ENCODE data around the gene PPHLN1. TPM values are rescaled to one million over a fixed set of nuclear protein-coding genes. Genes with fewer than 3 reads are reported as not detected.

Gene PPHLN1
- total RNA-seq, 2 experiments from 2014 or later, result 100 to 105 TPM

DNA sequence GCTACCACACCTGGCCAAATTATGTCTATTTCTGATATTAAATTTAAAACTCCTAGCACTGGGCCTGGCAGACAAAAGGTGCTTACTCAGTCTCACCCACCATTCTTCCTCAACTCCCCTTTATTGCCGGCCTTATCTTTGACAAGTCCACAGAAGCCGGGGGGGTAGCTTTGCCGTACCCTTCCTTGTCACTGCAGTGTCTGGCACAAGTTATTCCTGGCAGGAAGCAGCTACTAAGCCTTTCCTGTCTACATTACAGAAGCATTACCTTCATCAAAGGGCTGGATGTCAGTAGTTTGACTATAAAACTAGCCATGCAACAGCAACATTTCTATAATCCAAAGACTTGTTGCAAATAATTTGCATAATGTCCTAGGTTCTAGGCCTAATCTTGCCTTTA, 136.5 kb downstream of the PPHLN1 start:
- ChIA-PET CTCF (no interaction called here), POLR2A (no interaction called here)
- Histone ChIP-seq H3K9me3 (ENCODE audit: control insufficient read depth in 1 of 2, insufficient read depth in 1 of 2, low read length in 2 of 2) (no peaks in the 10 kb centered on the region), H3K27ac (ENCODE audit: low read depth in 1 of 2, low read length in 2 of 2) (no peak overlapping the region), H3K4me3 (ENCODE audit: low read length) (no peak overlapping the region), H3K27me3 (ENCODE audit: control insufficient read depth in 1 of 2, insufficient read depth in 2 of 2, low read length in 2 of 2) (no peaks in the 10 kb centered on the region), H3K36me3 (ENCODE audit: insufficient read depth, low read length) (no peaks in the 10 kb centered on the region), H3K4me1 (ENCODE audit: insufficient read depth, low read length) (no peaks in the 10 kb centered on the region)
- DNase-seq (no peak), ATAC-seq (ENCODE audit: poor library complexity) (no peak)
- no peak overlapping the region for H3K4me3 Mint-ChIP-seq
- intact Hi-C loops (cut with DNase I, micrococcal nuclease), result no loop called here
- no peaks in the 10 kb centered on the region for H3K9me3 Mint-ChIP-seq
- no peaks in the 10 kb centered on the region for H3K4me1 Mint-ChIP-seq (ENCODE audit: low read depth)
- H3K36me3 Mint-ChIP-seq (ENCODE audit: low read depth), result no peaks in the 10 kb centered on the region
- peaks cover 30% of the 10 kb centered on the region for H3K27me3 Mint-ChIP-seq
- no peak overlapping the region for H3K27ac Mint-ChIP-seq
- TF ChIP-seq, protein P1, sequence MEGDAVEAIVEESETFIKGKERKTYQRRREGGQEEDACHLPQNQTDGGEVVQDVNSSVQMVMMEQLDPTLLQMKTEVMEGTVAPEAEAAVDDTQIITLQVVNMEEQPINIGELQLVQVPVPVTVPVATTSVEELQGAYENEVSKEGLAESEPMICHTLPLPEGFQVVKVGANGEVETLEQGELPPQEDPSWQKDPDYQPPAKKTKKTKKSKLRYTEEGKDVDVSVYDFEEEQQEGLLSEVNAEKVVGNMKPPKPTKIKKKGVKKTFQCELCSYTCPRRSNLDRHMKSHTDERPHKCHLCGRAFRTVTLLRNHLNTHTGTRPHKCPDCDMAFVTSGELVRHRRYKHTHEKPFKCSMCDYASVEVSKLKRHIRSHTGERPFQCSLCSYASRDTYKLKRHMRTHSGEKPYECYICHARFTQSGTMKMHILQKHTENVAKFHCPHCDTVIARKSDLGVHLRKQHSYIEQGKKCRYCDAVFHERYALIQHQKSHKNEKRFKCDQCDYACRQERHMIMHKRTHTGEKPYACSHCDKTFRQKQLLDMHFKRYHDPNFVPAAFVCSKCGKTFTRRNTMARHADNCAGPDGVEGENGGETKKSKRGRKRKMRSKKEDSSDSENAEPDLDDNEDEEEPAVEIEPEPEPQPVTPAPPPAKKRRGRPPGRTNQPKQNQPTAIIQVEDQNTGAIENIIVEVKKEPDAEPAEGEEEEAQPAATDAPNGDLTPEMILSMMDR (IDR thresholded peaks at IDR 0.05), result no peak

DNA sequence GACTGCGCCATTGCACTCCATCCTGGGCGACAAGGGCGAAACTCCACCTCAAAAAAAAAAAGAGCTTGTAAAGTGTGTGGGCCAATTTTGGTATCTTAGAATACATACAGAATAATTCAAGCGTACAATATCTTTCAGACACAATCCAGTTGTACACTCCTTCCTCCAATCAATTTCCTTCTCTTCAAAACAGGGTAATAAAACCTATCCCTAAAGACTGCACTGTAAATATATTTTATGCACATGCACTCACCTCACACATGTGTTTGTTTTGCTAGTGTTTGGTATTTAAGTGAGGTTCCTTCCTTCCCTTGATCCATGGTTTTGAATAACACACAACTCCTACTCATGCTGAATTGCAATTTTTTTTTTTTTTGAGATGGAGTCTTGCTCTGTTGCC, 137.7 kb downstream of the PPHLN1 start:
- DNase-seq (no peak), ATAC-seq (ENCODE audit: poor library complexity) (no peak)
- Histone ChIP-seq H3K4me1 (ENCODE audit: insufficient read depth, low read length) (no peaks in the 10 kb centered on the region), H3K36me3 (ENCODE audit: insufficient read depth, low read length) (no peaks in the 10 kb centered on the region), H3K27ac (ENCODE audit: low read depth in 1 of 2, low read length in 2 of 2) (no peak overlapping the region), H3K4me3 (ENCODE audit: low read length) (no peak overlapping the region), H3K27me3 (ENCODE audit: control insufficient read depth in 1 of 2, insufficient read depth in 2 of 2, low read length in 2 of 2) (no peaks in the 10 kb centered on the region), H3K9me3 (ENCODE audit: control insufficient read depth in 1 of 2, insufficient read depth in 1 of 2, low read length in 2 of 2) (no peaks in the 10 kb centered on the region)
- H3K27ac Mint-ChIP-seq, result no peak overlapping the region
- H3K36me3 Mint-ChIP-seq (ENCODE audit: low read depth), result no peaks in the 10 kb centered on the region
- intact Hi-C loops (cut with DNase I, micrococcal nuclease), result no loop called here
- ChIA-PET POLR2A (no interaction called here), CTCF (no interaction called here)
- peaks cover 5% of the 10 kb centered on the region for H3K4me1 Mint-ChIP-seq (ENCODE audit: low read depth)
- TF ChIP-seq, protein P1 (IDR thresholded peaks at IDR 0.05), result no peak
- peaks cover 35% of the 10 kb centered on the region for H3K27me3 Mint-ChIP-seq
- H3K9me3 Mint-ChIP-seq, result no peaks in the 10 kb centered on the region
- no peak overlapping the region for H3K4me3 Mint-ChIP-seq

DNA sequence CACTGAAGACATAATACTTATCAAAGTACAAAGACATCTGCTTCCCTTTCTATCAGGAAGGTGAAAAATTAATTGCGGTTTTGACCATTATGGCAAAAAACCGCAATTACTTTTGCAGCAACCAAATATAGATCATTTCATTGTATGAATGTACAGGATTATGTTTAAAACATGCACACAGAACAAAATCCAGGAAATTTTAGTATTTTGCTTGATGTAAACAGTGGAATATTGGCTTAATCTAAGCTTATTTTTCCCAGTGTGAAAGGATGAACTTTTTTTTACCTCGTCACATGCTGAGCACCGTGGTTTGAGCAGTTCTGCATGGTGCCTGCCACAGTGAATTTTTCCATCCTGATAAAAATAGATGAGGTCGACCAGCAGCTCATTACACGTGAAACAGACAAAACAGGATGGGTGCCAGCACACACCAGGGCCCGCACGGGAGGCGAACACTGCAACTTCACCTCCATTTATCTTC, 142.4 kb downstream of the PPHLN1 start:
- TF ChIP-seq, protein P1 (IDR thresholded peaks at IDR 0.05), result no peak
- Histone ChIP-seq H3K4me1 (ENCODE audit: insufficient read depth, low read length) (no peaks in the 10 kb centered on the region), H3K4me3 (ENCODE audit: low read length) (no peak overlapping the region), H3K36me3 (ENCODE audit: insufficient read depth, low read length) (no peaks in the 10 kb centered on the region), H3K9me3 (ENCODE audit: control insufficient read depth in 1 of 2, insufficient read depth in 1 of 2, low read length in 2 of 2) (no peaks in the 10 kb centered on the region), H3K27me3 (ENCODE audit: control insufficient read depth in 1 of 2, insufficient read depth in 2 of 2, low read length in 2 of 2) (peaks cover 0 to 4% of the 10 kb centered on the region in 2 experiments), H3K27ac (ENCODE audit: low read depth in 1 of 2, low read length in 2 of 2) (no peak overlapping the region)
- ChIA-PET POLR2A (interaction anchor here (0.6 kb wide), 1 partner anchor 83 kb away, joined by 3 read pairs; no protein-coding TSS in a partner anchor), CTCF (no interaction called here)
- intact Hi-C loops (cut with DNase I, micrococcal nuclease), result no loop called here
- Mint-ChIP-seq H3K36me3 (ENCODE audit: low read depth) (no peaks in the 10 kb centered on the region), H3K27ac (no peak overlapping the region), H3K27me3 (peaks cover 55% of the 10 kb centered on the region), H3K4me1 (ENCODE audit: low read depth) (peaks cover 21% of the 10 kb centered on the region), H3K4me3 (no peak overlapping the region), H3K9me3 (no peaks in the 10 kb centered on the region)
- ATAC-seq (ENCODE audit: poor library complexity), result no peak
- DNase-seq, result peak in 1 of 14 experiments; percentile 9

All from CD4-positive, alpha-beta T cell (primary cell).